Transverse colon (tissue), 4 donors: ENCODE results near the gene RDM1.

Experiments used
- EP300 ChIP-seq: sonication (generic); formaldehyde crosslinking; IDR thresholded peaks from one replicate; pipeline ENCODE4 v1.6.1; 2017; ENCODE audit warnings: antibody characterized with exemption, low read depth
- POLR2A ChIP-seq: fragments of 450-650 bp; IDR thresholded peaks from one replicate; pipeline ENCODE4 v1.6.1; 2016; ENCODE audit warnings: antibody characterized with exemption, mild to moderate bottlenecking, moderate library complexity
- POLR2AphosphoS5 ChIP-seq, 3 donors: sonication (generic); formaldehyde crosslinking; IDR thresholded peaks; one replicate each; pipeline ENCODE4 v1.6.1; 2016; ENCODE audit warnings: antibody characterized with exemption in 3 of 3
- TF ChIP-seq, protein P1 (sequence below), 5 experiments: fragments of 200-600 bp in 3 of 5; fragments of 450-650 bp in 2 of 5; sonication (generic) in 3 of 5; IDR thresholded peaks; 1 replicate in 2 of 5; 2 replicates in 3 of 5; pipeline ENCODE4 v1.5.1; 2016 to 2017; ENCODE audit warnings: antibody characterized with exemption in 5 of 5, inconsistent platforms in 3 of 5, mild to moderate bottlenecking in 2 of 5, moderate library complexity in 1 of 5

DNA sequence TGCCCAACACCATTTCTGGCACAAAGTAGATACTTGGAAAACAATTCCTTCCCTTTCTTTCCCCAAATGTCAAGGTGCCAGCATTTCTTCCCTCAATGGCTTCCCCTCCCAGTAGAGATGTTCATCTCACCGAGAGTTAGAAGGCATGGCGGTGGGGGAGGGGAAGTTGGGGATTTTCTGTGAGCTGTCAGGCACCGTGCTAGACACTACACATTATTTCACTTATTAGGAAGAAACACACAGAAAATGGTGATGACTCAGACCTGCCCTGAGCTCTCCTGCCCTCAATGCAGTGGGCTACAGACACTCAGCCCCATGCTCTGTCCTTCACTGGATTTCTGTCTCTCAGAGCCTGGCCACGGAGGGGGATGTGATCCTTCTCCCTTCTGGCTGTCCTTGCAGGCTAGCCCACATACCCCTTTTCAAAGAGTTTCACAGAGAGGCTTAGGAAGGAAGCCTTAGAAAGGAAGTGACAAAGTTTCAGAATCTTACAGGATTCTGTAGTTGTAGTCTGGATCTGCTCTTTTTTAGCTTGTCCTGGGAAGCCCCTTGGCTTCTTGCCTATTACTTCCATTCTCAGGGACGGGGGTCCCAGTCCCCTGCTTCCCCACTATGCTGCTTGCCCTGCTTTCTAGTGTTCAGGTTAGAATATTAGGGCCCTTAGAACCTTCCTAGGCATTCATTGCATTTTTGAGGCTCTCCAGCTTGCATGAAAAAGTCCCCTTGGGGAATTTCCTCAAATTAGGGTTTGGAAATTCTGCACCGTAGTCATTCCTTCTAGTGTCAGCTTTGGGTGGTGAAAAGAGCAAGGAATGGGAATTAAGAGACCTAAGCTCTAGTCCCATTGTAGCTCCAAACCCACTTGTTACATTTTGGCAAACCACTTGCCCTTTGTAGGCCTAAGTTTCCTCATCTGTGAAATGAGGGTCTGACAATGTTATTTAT, 38.2 kb downstream of the RDM1 start:
- TF ChIP-seq, protein P1, sequence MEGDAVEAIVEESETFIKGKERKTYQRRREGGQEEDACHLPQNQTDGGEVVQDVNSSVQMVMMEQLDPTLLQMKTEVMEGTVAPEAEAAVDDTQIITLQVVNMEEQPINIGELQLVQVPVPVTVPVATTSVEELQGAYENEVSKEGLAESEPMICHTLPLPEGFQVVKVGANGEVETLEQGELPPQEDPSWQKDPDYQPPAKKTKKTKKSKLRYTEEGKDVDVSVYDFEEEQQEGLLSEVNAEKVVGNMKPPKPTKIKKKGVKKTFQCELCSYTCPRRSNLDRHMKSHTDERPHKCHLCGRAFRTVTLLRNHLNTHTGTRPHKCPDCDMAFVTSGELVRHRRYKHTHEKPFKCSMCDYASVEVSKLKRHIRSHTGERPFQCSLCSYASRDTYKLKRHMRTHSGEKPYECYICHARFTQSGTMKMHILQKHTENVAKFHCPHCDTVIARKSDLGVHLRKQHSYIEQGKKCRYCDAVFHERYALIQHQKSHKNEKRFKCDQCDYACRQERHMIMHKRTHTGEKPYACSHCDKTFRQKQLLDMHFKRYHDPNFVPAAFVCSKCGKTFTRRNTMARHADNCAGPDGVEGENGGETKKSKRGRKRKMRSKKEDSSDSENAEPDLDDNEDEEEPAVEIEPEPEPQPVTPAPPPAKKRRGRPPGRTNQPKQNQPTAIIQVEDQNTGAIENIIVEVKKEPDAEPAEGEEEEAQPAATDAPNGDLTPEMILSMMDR (IDR thresholded peaks at IDR 0.05): no peak
- TF ChIP-seq POLR2AphosphoS5 (IDR thresholded peaks at IDR 0.05) (no peak), EP300 (no peak), POLR2A (no peak)
